HG03066 (cell line): ENCODE measurements around the gene PROCR.
"Not testable (repeated sequence)": the region's sequence is repeated elsewhere in the genome, so short reads cannot be mapped to it uniquely, and the experiment has no call there.

Experiments used
- ATAC-seq: cut with Tn5 transposase; IDR thresholded peaks from one replicate; pipeline ENCODE4 v1.9.1; 2021; ENCODE audit warnings: low read depth; ENCODE audit not compliant: unreplicated experiment

The PROCR gene

GRCh38 chr20:35171753-35172433, at the start of gene PROCR:
TSS of gene PROCR (plus strand) at chr20:35172072. CDS start at chr20:35172155, 83 bp downstream.
- ATAC-seq, result no peak

GRCh38 chr20:35122756-35123405, 49.0 kb upstream of the PROCR start:
- ATAC-seq, result no peak

- no peak for ATAC-seq
Measured at GRCh38 chr20:35125753-35126152, 46.1 kb upstream of the PROCR start.

- ATAC-seq, result no peak
Measured at GRCh38 chr20:35129647-35130069, 42.2 kb upstream of the PROCR start.

GRCh38 chr20:35131934-35132333, 39.9 kb upstream of the PROCR start:
- ATAC-seq, result no peak

- ATAC-seq, result no peak
Measured at GRCh38 chr20:35133031-35133430, 38.8 kb upstream of the PROCR start.

GRCh38 chr20:35133735-35134134, 38.1 kb upstream of the PROCR start:
- no peak for ATAC-seq

GRCh38 chr20:35134472-35134871, 37.4 kb upstream of the PROCR start:
- ATAC-seq, result no peak

GRCh38 chr20:35134880-35135279, 37.0 kb upstream of the PROCR start:
- ATAC-seq, result no peak

GRCh38 chr20:35135867-35136586, 35.8 kb upstream of the PROCR start:
- ATAC-seq, result no peak

GRCh38 chr20:35144694-35145093, 27.2 kb upstream of the PROCR start:
- no peak for ATAC-seq

- no peak for ATAC-seq
Measured at GRCh38 chr20:35145141-35145564, 26.7 kb upstream of the PROCR start.

GRCh38 chr20:35146299-35146919, 25.5 kb upstream of the PROCR start:
- ATAC-seq, result peak; percentile 6

- peak; percentile 72 for ATAC-seq
Measured at GRCh38 chr20:35146920-35147574, 24.8 kb upstream of the PROCR start, which contains the start of gene EDEM2. TSS of gene EDEM2 (minus strand) at chr20:35147336. CDS start at chr20:35147258, 78 bp downstream.

- ATAC-seq, result peak; percentile 26
Measured at GRCh38 chr20:35147575-35148071, 24.2 kb upstream of the PROCR start.

- ATAC-seq, result no peak
Measured at GRCh38 chr20:35150846-35151579, 20.9 kb upstream of the PROCR start.

- ATAC-seq, result no peak
Measured at GRCh38 chr20:35151736-35152135, 20.1 kb upstream of the PROCR start.

GRCh38 chr20:35155936-35156335, 15.9 kb upstream of the PROCR start:
- ATAC-seq, result no peak

GRCh38 chr20:35156978-35157377, 14.9 kb upstream of the PROCR start:
- ATAC-seq, result no peak

- ATAC-seq, result not testable (repeated sequence)
Measured at GRCh38 chr20:35160341-35160740, 11.5 kb upstream of the PROCR start.
